Measurements from ENCODE around the gene MT2A. TPM values are rescaled to one million over a fixed set of nuclear protein-coding genes. Genes with fewer than 3 reads are reported as not detected.
A peak's percentile ranks its signal among the peaks of the same experiment; 100 is the strongest.

Gene MT2A
- total and polyA plus RNA-seq, 2 of the 13 experiments (the other 11 are each of a cell fraction or from before 2014, with no cell fraction given), result 135 to 371 TPM

GRCh38 chr16:56607109-56607618, 1.2 kb upstream of the MT2A start (continued):
- TF ChIP-seq AHDC1 (CRISPR knock-in tag; IDR thresholded peaks at IDR 0.05; ENCODE audit: borderline replicate concordance) (peak; percentile 73; the same call in 1 of the 2 replicates), ZNF781 (CRISPR knock-in tag; IDR thresholded peaks at IDR 0.05; ENCODE audit: borderline replicate concordance, not compliant biosample characterization) (peak; percentile 65), TOE1 (CRISPR knock-in tag; IDR thresholded peaks at IDR 0.05) (no peak), GLI4 (CRISPR knock-in tag; IDR thresholded peaks at IDR 0.05; ENCODE audit: borderline replicate concordance) (no peak), MTA1 (CRISPR knock-in tag; IDR thresholded peaks at IDR 0.05; ENCODE audit: borderline replicate concordance) (peak; percentile 75; the same call in 1 of the 2 replicates), MZF1 (CRISPR knock-in tag; IDR thresholded peaks at IDR 0.05; ENCODE audit: borderline replicate concordance) (no peak), NFAT5 (CRISPR knock-in tag; IDR thresholded peaks at IDR 0.05) (no peak; the same call in 1 of the 2 replicates), ZNF350 (CRISPR knock-in tag; IDR thresholded peaks at IDR 0.05; ENCODE audit: borderline replicate concordance, low read depth) (peak; percentile 86; the same call in 1 of the 2 replicates), NFE2 (CRISPR knock-in tag; IDR thresholded peaks at IDR 0.05) (no peak), GATA4 (IDR thresholded peaks at IDR 0.05; ENCODE audit: borderline replicate concordance, low read depth) (no peak; the same call in 1 of the 2 replicates), ZNF644 (CRISPR knock-in tag; IDR thresholded peaks at IDR 0.05; ENCODE audit: low read depth) (no peak), MXD1 (CRISPR knock-in tag; IDR thresholded peaks at IDR 0.05) (peak; percentile 47; the same call in 1 of the 2 replicates), ZNF484 (CRISPR knock-in tag; IDR thresholded peaks at IDR 0.05; ENCODE audit: borderline replicate concordance, low read depth) (no peak), IRF2 (CRISPR knock-in tag; IDR thresholded peaks at IDR 0.05) (peak; percentile 64; the same call in 1 of the 2 replicates), ZFP36L2 (CRISPR knock-in tag; IDR thresholded peaks at IDR 0.05) (peak; percentile 86; the same call in 1 of the 2 replicates), ZNF597 (CRISPR knock-in tag; IDR thresholded peaks at IDR 0.05) (no peak), ZNF562 (CRISPR knock-in tag; IDR thresholded peaks at IDR 0.05; ENCODE audit: borderline replicate concordance) (no peak)
